GM12872 (cell line): ENCODE measurements around the gene TMSB15C.

Experiments
- CTCF ChIP-seq: IDR thresholded peaks from 3 replicates; pipeline ENCODE4 v1.5.1; 2011; ENCODE audit warnings: low read depth, mild to moderate bottlenecking, low read length, moderate library complexity; ENCODE audit not compliant: insufficient read depth

TMSB15C gene

GRCh38 chrX:104084063-104084462, 8.0 kb upstream of the TMSB15C start:
- TF ChIP-seq CTCF: no peak

- TF ChIP-seq CTCF: no peak
Observed at GRCh38 chrX:104047171-104047570, 28.9 kb downstream of the TMSB15C start.

GRCh38 chrX:104045642-104046041, 30.4 kb downstream of the TMSB15C start:
- TF ChIP-seq CTCF: no peak

GRCh38 chrX:104041003-104041402, 35.0 kb downstream of the TMSB15C start:
- TF ChIP-seq CTCF: no peak

- no peak for TF ChIP-seq CTCF
Observed at GRCh38 chrX:104039689-104040505, 36.1 kb downstream of the TMSB15C start, which contains the start of gene H2BW2. Gene H2BW2, plus strand, starts transcription at chrX:104039956. Its CDS starts 39 bp downstream, at chrX:104039995.
